NCI-H146 treated with DMSO at 0.1 percent for 48 hours (cell line): ENCODE measurements around the gene RNASEL.

Experiments used
- DNase-seq: peaks from one replicate; lab custom pipeline; 2025; ENCODE audit not compliant: unreplicated experiment; lab: John Stamatoyannopoulos, UW

Gene RNASEL

GRCh38 chr1:182601913-182602312 is 12.9 kb upstream of the RNASEL start:
- peak; percentile 91 for DNase-seq

- peak; percentile 83 for DNase-seq
Observed at GRCh38 chr1:182601416-182601786, 12.3 kb upstream of the RNASEL start.

GRCh38 chr1:182600745-182601415 is 11.8 kb upstream of the RNASEL start:
- no peak for DNase-seq

GRCh38 chr1:182600036-182600713 is 11.1 kb upstream of the RNASEL start:
- DNase-seq: no peak

GRCh38 chr1:182599339-182599738 is 10.3 kb upstream of the RNASEL start:
- no peak for DNase-seq

GRCh38 chr1:182598296-182598695 is 9.2 kb upstream of the RNASEL start:
- DNase-seq: no peak

GRCh38 chr1:182596934-182597333 is 7.9 kb upstream of the RNASEL start:
- DNase-seq: no peak

GRCh38 chr1:182595641-182596240 is 6.7 kb upstream of the RNASEL start:
- peak; percentile 34 for DNase-seq

GRCh38 chr1:182589931-182590330 is 875 bp upstream of the RNASEL start:
- no peak for DNase-seq

- DNase-seq: no peak
Observed at GRCh38 chr1:182589520-182589919, 464 bp upstream of the RNASEL start.

GRCh38 chr1:182587666-182588499 is 1.2 kb downstream of the RNASEL start:
- no peak for DNase-seq

GRCh38 chr1:182587093-182587492 is 2.0 kb downstream of the RNASEL start:
- no peak for DNase-seq

GRCh38 chr1:182586380-182586779 is 2.7 kb downstream of the RNASEL start:
- DNase-seq: no peak

- no peak for DNase-seq
Observed at GRCh38 chr1:182584746-182585145, 4.3 kb downstream of the RNASEL start.

- DNase-seq: no peak
Observed at GRCh38 chr1:182580736-182581135, 8.3 kb downstream of the RNASEL start.

GRCh38 chr1:182575540-182576149 is 13.4 kb downstream of the RNASEL start:
- no peak for DNase-seq

- no peak for DNase-seq
Observed at GRCh38 chr1:182574156-182574555, 14.9 kb downstream of the RNASEL start.

GRCh38 chr1:182570611-182570970 is 18.5 kb downstream of the RNASEL start:
- DNase-seq: no peak

GRCh38 chr1:182569939-182570610 is 19.0 kb downstream of the RNASEL start:
- no peak for DNase-seq

- DNase-seq: no peak
Observed at GRCh38 chr1:182568647-182569284, 20.3 kb downstream of the RNASEL start.
